Rectal smooth muscle tissue (tissue), 1 donor: ENCODE measurements around the gene KRTAP2-2.
"Not testable (repeated sequence)": the region's sequence is repeated elsewhere in the genome, so short reads cannot be mapped to it uniquely, and the experiment has no call there.

Source experiments
- H3K27ac ChIP-seq: one replicate; pipeline ENCODE4 v1.7.0; 2013; ENCODE audit warnings: low read depth, low read length, inconsistent platforms
- H3K27me3 ChIP-seq: one replicate; pipeline ENCODE4 v1.7.0; 2013; ENCODE audit warnings: low read length; ENCODE audit not compliant: control insufficient read depth, insufficient read depth
- H3K36me3 ChIP-seq: one replicate; pipeline ENCODE4 v1.7.0; 2013; ENCODE audit warnings: low read length; ENCODE audit not compliant: control insufficient read depth, insufficient read depth
- H3K4me1 ChIP-seq: one replicate; pipeline ENCODE4 v1.7.0; 2013; ENCODE audit warnings: low read length; ENCODE audit not compliant: control insufficient read depth, insufficient read depth
- H3K4me3 ChIP-seq: one replicate; pipeline ENCODE4 v1.7.0; 2013; ENCODE audit warnings: low read length
- H3K9ac ChIP-seq: one replicate; pipeline ENCODE4 v1.7.0; 2013; ENCODE audit warnings: low read length

The KRTAP2-2 gene

DNA sequence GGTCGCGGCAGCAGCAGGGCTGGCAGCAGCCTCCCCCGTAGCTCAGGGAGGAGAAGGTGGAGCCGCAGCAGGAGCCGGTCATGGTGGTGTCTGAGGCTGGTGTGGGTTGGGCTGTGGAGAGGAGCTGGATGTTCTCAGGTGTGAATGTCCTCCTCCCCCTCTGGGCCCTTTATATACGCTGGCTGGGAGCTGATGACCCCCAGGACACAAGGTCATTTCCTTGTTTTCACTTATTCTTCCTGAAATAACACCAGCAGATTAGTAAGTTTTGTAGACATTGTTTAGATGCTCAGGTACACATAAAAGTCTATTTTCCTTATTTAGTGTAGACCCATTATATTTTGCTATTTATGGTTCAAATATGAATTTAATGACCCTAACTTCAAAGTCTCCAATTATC is at the start of gene KRTAP2-2:
TSS of gene KRTAP2-2 (minus strand) at position 101 of the 400 bp plus-strand sequence. CDS start at position 82, 19 bp downstream.
- H3K4me1 ChIP-seq, H3K4me3 ChIP-seq, H3K9ac ChIP-seq, H3K27me3 ChIP-seq, H3K36me3 ChIP-seq, H3K27ac ChIP-seq: not testable (repeated sequence)

- not testable (repeated sequence) for H3K4me1 ChIP-seq, H3K9ac ChIP-seq, H3K27ac ChIP-seq, H3K4me3 ChIP-seq, H3K27me3 ChIP-seq, H3K36me3 ChIP-seq
Observed at GRCh38 chr17:41104386-41105038, 49.5 kb upstream of the KRTAP2-2 start.

GRCh38 chr17:41103896-41104295 is 48.9 kb upstream of the KRTAP2-2 start:
- Histone ChIP-seq H3K36me3 (no peaks in the 10 kb centered on the region), H3K9ac (no peak overlapping the region), H3K4me1 (no peaks in the 10 kb centered on the region), H3K27ac (no peak overlapping the region), H3K27me3 (peaks cover 2% of the 10 kb centered on the region), H3K4me3 (no peak overlapping the region)

DNA sequence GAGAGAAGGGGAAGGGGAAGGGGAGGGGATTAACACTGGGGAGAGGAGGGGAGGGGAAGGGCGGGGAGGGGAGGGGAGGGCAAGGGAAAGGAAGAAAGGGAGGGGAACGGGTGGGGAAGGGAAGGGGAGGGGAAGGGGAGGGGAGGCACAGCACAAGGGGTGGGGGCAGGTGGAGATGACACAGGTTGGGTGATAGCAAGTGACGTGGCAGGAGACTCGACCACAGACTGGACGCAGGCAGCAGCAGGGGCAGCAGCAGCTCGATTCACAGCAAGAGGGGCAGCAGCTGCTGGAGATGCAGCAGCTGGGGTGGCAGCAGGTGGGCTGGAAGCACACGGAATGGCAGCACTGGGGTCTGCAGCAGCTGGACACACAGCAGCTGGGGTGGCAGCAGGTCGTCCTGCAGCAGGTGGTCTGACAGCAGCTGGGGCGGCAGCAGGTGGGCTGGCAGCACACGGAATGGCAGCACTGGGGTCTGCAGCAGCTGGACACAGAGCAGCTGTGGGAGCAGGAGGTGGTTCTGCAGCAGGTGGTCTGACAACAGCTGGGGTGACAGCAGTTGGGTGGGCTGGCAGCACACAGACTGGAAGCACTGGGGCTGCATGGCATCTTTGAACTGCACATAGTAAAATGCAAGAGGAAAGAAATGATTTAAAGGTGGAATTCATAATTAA is 46.7 kb upstream of the KRTAP2-2 start, which contains the start of gene KRTAP4-16:
TSS of gene KRTAP4-16 (minus strand) at position 624 of the 674 bp plus-strand sequence. CDS start at position 624, 0 bp downstream.
- H3K4me1 ChIP-seq: no peaks in the 10 kb centered on the region
- no peak within 1 kb of the TSS for H3K9ac ChIP-seq
- no peak within 1 kb of the TSS for H3K27ac ChIP-seq
- no peaks in the 10 kb centered on the region for H3K27me3 ChIP-seq
- H3K4me3 ChIP-seq: no peak within 1 kb of the TSS
- H3K36me3 ChIP-seq: no peaks in the 10 kb centered on the region

- not testable (repeated sequence) for H3K4me1 ChIP-seq, H3K27me3 ChIP-seq, H3K9ac ChIP-seq, H3K27ac ChIP-seq, H3K4me3 ChIP-seq, H3K36me3 ChIP-seq
Observed at GRCh38 chr17:41099682-41100480, 44.9 kb upstream of the KRTAP2-2 start.

DNA sequence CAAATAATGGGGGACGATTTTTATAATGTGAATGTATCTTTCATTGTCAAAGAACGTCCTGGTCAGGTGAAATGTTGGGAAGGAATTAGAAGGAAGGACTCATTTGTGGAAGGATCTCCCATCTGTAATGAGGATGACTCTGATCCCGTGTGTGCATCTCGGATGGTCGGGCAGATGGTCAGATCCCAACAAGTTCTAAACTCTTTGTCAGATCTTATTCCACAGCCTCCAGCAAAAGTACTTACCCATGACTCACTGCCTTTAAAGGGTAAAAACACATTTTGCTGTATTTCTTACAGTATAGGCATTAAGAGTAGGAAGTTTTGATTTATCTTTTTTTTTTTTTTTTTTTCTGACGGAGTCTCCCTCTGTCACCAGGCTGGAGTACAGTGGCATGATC is 43.5 kb upstream of the KRTAP2-2 start:
- no peak overlapping the region for H3K27ac ChIP-seq
- H3K4me1 ChIP-seq: no peaks in the 10 kb centered on the region
- H3K36me3 ChIP-seq: no peaks in the 10 kb centered on the region

GRCh38 chr17:41098042-41098441 is 43.0 kb upstream of the KRTAP2-2 start, which contains the start of gene KRTAP4-8:
Gene KRTAP4-8 (minus strand): TSS chr17:41098142. CDS start chr17:41098084, 58 bp downstream.
- Histone ChIP-seq H3K27me3 (no peaks in the 10 kb centered on the region), H3K4me1 (no peaks in the 10 kb centered on the region), H3K4me3 (no peak within 1 kb of the TSS), H3K27ac (no peak within 1 kb of the TSS), H3K9ac (no peak within 1 kb of the TSS), H3K36me3 (no peaks in the 10 kb centered on the region)

More for the DNA sequence above, 43.5 kb upstream of the KRTAP2-2 start:
- no peaks in the 10 kb centered on the region for H3K27me3 ChIP-seq
- no peak overlapping the region for H3K4me3 ChIP-seq
- no peak overlapping the region for H3K9ac ChIP-seq

DNA sequence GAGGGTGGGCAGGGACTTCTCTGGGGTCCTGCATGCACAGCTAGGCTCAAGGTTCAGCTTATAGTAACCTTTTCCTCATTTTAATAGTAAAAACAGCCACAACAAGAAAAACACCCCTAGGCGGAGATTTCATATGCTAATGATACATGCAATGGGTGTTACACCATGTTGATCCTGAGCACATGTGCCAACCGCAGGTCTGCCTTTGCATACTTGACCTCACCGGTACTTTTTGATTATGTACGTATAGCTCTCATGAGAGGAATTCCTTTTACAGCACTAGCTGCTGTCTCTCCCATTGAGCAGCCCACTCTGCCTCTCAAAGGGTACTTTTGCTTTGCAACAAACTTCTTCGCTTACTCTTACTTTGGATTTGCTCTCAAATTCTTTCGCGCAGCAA is 41.0 kb upstream of the KRTAP2-2 start:
- Histone ChIP-seq H3K27ac (no peak overlapping the region), H3K36me3 (no peaks in the 10 kb centered on the region), H3K9ac (no peak overlapping the region), H3K4me1 (no peaks in the 10 kb centered on the region), H3K4me3 (no peak overlapping the region), H3K27me3 (no peaks in the 10 kb centered on the region)

GRCh38 chr17:41088760-41089352 is 33.8 kb upstream of the KRTAP2-2 start:
- not testable (repeated sequence) for H3K27me3 ChIP-seq, H3K4me3 ChIP-seq, H3K27ac ChIP-seq, H3K4me1 ChIP-seq, H3K36me3 ChIP-seq, H3K9ac ChIP-seq

DNA sequence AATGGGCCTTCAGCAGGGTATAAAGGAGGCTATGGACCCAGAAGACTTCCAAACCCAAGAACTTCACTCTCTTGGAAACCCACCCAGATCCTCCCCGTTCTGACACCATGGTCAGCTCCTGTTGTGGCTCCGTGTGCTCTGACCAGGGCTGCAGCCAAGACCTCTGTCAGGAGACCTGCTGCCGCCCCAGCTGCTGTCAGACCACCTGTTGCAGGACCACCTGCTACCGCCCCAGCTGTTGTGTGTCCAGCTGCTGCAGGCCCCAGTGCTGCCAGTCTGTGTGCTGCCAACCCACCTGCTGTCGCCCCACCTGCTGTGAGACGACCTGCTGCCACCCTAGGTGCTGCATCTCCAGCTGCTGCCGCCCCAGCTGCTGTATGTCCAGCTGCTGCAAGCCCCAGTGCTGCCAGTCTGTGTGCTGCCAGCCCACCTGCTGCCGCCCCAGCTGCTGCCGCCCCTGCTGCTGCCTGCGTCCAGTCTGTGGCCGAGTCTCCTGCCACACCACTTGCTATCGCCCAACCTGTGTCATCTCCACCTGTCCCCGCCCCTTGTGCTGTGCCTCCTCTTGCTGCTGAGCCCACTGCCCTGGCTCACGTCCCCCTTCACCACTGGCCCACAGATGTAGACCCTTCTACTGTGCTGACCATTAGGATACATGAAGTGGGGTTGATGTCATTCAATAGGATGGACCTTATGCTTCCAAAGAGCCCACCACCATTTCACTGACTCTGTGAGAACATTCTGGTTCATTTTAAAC is 29.2 kb upstream of the KRTAP2-2 start, which contains the start of gene KRTAP4-7:
TSS of gene KRTAP4-7 (plus strand) at position 51 of the 757 bp plus-strand sequence. CDS start at position 108, 57 bp downstream.
- H3K27ac ChIP-seq, H3K4me1 ChIP-seq, H3K4me3 ChIP-seq, H3K9ac ChIP-seq, H3K27me3 ChIP-seq, H3K36me3 ChIP-seq: not testable (repeated sequence)

DNA sequence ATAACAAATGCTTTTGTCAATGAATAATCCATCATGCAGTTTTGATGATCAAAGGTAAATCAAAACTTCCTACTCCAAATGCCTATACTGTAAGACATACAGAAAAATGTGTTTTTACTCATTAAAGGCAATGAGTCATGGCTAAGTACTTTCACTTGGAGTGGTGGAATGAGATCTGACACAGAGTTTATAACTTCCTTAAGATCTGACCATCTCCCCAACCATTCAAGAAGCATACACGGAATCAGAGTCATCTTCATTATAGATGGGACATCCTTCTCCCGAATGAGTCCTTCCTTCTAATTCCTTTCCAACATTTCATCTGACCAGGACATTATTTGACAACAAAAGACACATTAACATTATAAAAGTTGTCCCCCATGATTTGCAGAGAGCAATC is 28.4 kb upstream of the KRTAP2-2 start:
- not testable (repeated sequence) for H3K36me3 ChIP-seq, H3K9ac ChIP-seq, H3K4me3 ChIP-seq, H3K4me1 ChIP-seq, H3K27ac ChIP-seq, H3K27me3 ChIP-seq
